ENCODE measurements around the gene HAGHL.
"Not testable (repeated sequence)": the region's sequence is repeated elsewhere in the genome, so short reads cannot be mapped to it uniquely, and the experiment has no call there.

The HAGHL gene

DNA sequence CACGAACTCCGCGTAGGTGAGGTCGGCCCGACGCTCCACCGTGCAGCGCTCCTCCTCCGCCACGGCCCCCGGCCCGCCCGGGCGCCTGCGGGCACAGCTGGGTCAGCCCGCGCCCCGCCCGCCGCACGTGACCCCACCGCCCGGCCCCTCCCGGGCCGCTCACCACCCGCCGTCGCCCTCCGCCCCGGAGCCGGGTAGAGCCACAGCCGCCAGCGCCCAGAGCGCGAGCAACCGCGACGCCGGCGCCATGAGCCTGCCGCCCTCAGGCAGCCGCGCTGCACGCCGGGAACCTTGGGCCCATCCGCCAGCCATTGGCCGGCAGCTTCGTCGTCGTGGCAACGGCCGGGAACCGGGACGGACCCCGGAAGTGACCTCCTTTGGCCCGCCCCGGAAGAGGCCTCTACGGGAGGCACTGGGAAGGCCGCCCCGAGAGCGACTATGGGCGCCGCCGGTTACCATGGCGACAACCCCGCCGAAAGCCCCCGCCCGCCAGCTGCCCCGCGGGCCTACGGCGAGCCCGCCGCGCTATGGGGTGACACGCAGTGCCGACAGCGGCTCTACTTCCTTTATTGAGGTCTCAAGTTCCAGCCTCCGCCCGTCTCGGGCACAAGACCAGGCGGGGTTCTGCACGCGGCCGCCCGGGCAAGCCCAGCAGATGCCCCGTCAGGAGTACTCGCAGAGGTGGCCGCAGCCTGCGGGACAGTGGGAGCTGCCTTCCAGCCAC lies 42.7 kb upstream of the HAGHL start, which contains the start of gene JMJD8:
Gene JMJD8, minus strand, starts transcription at position 264 of the 724 bp plus-strand sequence. Its CDS starts 15 bp downstream, at position 249.
- DNase-seq (ENCODE audit: low read depth in 2 of 2) = peak; percentile 95 to 97
- peak within 1 kb of the TSS; percentile 62 to 70 for H3K4me3 ChIP-seq (replicated peaks in 1 of 2; ENCODE audit: low read depth in 2 of 2, low read length in 2 of 2)
- no peak for TF ChIP-seq CTCF (IDR thresholded peaks at IDR 0.05; ENCODE audit: low read depth, low read length)

DNA sequence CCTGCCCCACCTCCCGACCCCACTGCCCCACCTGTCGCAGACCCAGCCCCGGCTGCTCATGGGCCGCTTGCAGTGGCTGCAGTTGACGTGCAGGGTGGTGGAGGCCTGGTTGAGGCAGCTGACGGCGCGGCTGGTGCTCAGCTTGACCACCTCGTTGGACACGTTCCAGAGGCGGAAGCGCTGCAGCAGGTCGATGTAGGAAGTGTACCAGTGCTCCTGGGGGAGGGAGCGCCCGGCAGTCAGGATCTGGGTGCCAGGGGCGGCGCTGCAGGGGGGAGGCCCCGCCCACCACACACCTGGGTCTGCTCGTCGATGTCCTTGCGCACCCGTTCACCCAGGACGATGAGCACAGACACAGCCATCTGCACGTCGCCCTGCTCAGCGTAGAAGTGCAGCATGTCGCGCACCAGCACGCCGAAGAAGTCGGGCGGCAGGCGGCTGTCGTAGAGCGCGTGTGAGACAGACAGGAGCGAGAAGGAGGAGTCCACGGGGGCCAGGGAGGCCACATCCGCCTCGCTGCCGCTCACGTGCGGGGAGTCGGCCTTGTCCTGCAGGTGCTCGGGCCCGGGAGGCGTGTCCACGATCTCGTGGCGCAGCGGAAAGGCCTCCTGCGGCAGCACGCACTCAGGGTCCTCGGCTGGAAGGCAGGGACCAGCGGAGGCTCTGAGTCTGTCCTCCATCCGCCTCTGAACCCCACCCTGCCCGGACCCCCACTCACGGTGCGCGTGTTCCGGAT lies 41.8 kb upstream of the HAGHL start:
- no peak for TF ChIP-seq CTCF (IDR thresholded peaks at IDR 0.05; ENCODE audit: low read depth, low read length)
- no peak for DNase-seq (ENCODE audit: low read depth in 2 of 2)
- H3K4me3 ChIP-seq (replicated peaks in 1 of 2; ENCODE audit: low read depth in 2 of 2, low read length in 2 of 2) = peak overlapping the region in 1 of 2 donors; percentile 70

GRCh38 chr16:685967-686366 lies 40.9 kb upstream of the HAGHL start:
- DNase-seq (ENCODE audit: low read depth in 2 of 2) = peak; percentile 39 to 51
- peak; percentile 51 for TF ChIP-seq CTCF (IDR thresholded peaks at IDR 0.05; ENCODE audit: low read depth, low read length)

GRCh38 chr16:686459-687260 lies 40.2 kb upstream of the HAGHL start:
- no peak for DNase-seq (ENCODE audit: low read depth in 2 of 2)
- no peak for TF ChIP-seq CTCF (IDR thresholded peaks at IDR 0.05; ENCODE audit: low read depth, low read length)
- no peak overlapping the region for H3K4me3 ChIP-seq (replicated peaks in 1 of 2; ENCODE audit: low read depth in 2 of 2, low read length in 2 of 2)

More at GRCh38 chr16:685967-686366, 40.9 kb upstream of the HAGHL start:
- H3K4me3 ChIP-seq (replicated peaks in 1 of 2; ENCODE audit: low read depth in 2 of 2, low read length in 2 of 2) = no peak overlapping the region

GRCh38 chr16:687499-687898 lies 39.4 kb upstream of the HAGHL start:
- no peak for TF ChIP-seq CTCF (IDR thresholded peaks at IDR 0.05; ENCODE audit: low read depth, low read length)
- no peak for DNase-seq (ENCODE audit: low read depth in 2 of 2)
- H3K4me3 ChIP-seq (replicated peaks in 1 of 2; ENCODE audit: low read depth in 2 of 2, low read length in 2 of 2) = no peak overlapping the region

GRCh38 chr16:689175-689897 lies 37.6 kb upstream of the HAGHL start:
- DNase-seq (ENCODE audit: low read depth in 2 of 2) = no peak
- no peak for TF ChIP-seq CTCF (IDR thresholded peaks at IDR 0.05; ENCODE audit: low read depth, low read length)
- peak overlapping the region; percentile 68 to 91 for H3K4me3 ChIP-seq (replicated peaks in 1 of 2; ENCODE audit: low read depth in 2 of 2, low read length in 2 of 2)

DNA sequence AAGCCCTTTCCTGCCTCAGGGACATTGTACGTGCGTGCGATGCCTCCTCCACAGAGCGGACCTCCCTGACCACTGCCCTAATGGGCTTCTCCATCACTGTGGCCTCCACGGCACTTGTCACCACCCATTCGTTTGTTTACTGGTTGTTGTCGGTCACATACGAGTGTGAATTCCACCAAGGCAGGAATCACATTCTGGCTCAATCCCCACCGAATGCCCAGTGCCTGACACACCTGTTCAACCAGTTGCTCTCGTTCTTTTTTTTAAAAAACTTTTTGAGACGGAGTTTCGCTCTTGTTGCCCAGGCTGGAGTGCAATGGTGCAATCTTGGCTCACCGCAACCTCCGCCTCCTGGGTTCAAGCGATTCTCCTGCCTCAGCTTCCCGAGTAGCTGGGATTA lies 35.7 kb upstream of the HAGHL start:
- not testable (repeated sequence) for DNase-seq (ENCODE audit: low read depth in 2 of 2); H3K4me3 ChIP-seq (replicated peaks in 1 of 2; ENCODE audit: low read depth in 2 of 2, low read length in 2 of 2)

All from cardiac fibroblast (primary cell).